Neural cell (in vitro differentiated cells): Measurements from ENCODE around the gene BLOC1S5.

Source experiments
- EP300 ChIP-seq: fragments of 450-650 bp; conservative IDR thresholded peaks from 2 replicates; pipeline ENCODE4 v1.6.1; 2014; ENCODE audit warnings: antibody characterized with exemption, mild to moderate bottlenecking, moderate library complexity; ENCODE audit not compliant: poor library complexity, severe bottlenecking
- EZH2 ChIP-seq: fragments of 200-600, 300-800 bp; shearing (Covaris generic), sonication (generic); IDR thresholded peaks from 2 replicates; pipeline ENCODE4 v1.6.1; 2014; ENCODE audit warnings: antibody characterized with exemption, low read length, borderline replicate concordance, mild to moderate bottlenecking; ENCODE audit not compliant: insufficient read depth, poor library complexity, severe bottlenecking
- MXI1 ChIP-seq: fragments of 450-650 bp; conservative IDR thresholded peaks from 2 replicates; pipeline ENCODE4 v1.6.1; 2014; ENCODE audit warnings: antibody characterized with exemption, mild to moderate bottlenecking; ENCODE audit not compliant: poor library complexity, severe bottlenecking
- POLR2AphosphoS5 ChIP-seq: IDR thresholded peaks from 2 replicates; pipeline ENCODE4 v1.6.1; 2012
- RAD21 ChIP-seq: fragments of 450-650 bp; conservative IDR thresholded peaks from 2 replicates; pipeline ENCODE4 v1.6.1; 2014; ENCODE audit warnings: antibody characterized with exemption, mild to moderate bottlenecking, moderate library complexity
- SMC3 ChIP-seq: fragments of 450-650 bp; conservative IDR thresholded peaks from 2 replicates; pipeline ENCODE4 v1.6.1; 2014; ENCODE audit warnings: antibody characterized with exemption, mild to moderate bottlenecking, moderate library complexity; ENCODE audit not compliant: poor library complexity
- TAF1 ChIP-seq: IDR thresholded peaks from 2 replicates; pipeline ENCODE4 v1.6.1; 2012; ENCODE audit warnings: low read depth
- TF ChIP-seq, protein P1 (sequence below): fragments of 450-650 bp; IDR thresholded peaks from 2 replicates; pipeline ENCODE4 v1.5.1; 2014; ENCODE audit warnings: antibody characterized with exemption, mild to moderate bottlenecking, moderate library complexity; ENCODE audit not compliant: poor library complexity, severe bottlenecking
- TF ChIP-seq, protein P2 (sequence below): IDR thresholded peaks from 2 replicates; pipeline ENCODE4 v1.6.1; 2012; ENCODE audit warnings: borderline replicate concordance

DNA sequence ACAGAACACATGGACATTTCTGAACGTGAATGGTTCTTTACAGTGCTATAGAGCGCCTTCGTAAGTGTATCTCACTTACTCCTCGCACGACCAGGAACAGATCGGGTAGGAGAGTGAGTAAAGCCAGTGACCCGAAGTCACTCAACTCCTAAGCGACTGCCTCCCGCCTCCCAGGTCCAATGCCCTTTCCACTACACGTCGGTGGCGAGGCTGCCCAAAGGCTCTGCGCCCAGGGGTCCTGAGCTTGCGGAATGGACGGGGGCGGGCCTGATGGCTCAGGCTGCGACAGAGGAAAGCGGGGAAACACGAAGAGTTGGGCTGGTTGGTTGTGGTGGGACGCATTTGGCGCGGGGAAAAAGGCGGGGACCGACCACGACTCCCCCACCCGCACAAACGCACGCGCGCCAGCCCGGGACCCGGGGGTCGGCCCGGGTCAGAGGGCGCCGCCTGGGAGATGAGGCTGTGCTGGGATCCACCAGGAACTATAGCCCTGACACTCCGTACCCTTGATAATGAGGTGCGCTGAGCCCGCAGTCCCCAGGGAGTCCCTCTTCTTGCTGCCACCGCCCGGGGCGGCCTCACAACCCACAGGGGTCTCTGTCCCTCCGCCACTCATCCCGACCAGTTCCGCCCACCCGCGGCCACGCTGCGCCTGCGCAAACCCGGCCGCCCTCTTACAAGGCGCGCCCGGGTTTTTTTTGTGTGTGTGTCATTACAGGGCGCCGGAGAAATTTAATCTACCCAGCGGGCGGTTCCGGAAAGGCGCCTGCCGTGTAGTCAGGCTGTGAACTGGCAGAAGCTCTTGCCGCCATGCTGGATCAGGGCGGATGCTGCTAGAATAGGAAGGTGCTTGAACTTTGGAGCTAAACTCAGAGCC is at the start of gene BLOC1S5:
- TF ChIP-seq, protein P1, sequence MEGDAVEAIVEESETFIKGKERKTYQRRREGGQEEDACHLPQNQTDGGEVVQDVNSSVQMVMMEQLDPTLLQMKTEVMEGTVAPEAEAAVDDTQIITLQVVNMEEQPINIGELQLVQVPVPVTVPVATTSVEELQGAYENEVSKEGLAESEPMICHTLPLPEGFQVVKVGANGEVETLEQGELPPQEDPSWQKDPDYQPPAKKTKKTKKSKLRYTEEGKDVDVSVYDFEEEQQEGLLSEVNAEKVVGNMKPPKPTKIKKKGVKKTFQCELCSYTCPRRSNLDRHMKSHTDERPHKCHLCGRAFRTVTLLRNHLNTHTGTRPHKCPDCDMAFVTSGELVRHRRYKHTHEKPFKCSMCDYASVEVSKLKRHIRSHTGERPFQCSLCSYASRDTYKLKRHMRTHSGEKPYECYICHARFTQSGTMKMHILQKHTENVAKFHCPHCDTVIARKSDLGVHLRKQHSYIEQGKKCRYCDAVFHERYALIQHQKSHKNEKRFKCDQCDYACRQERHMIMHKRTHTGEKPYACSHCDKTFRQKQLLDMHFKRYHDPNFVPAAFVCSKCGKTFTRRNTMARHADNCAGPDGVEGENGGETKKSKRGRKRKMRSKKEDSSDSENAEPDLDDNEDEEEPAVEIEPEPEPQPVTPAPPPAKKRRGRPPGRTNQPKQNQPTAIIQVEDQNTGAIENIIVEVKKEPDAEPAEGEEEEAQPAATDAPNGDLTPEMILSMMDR: peak; percentile 50
- peak; percentile 58 for TF ChIP-seq SMC3
- TF ChIP-seq TAF1: no peak
- no peak for TF ChIP-seq EZH2
- TF ChIP-seq POLR2AphosphoS5: peak; percentile 90
- no peak for TF ChIP-seq RAD21
- TF ChIP-seq EP300: peak; percentile 58
- TF ChIP-seq, protein P2, sequence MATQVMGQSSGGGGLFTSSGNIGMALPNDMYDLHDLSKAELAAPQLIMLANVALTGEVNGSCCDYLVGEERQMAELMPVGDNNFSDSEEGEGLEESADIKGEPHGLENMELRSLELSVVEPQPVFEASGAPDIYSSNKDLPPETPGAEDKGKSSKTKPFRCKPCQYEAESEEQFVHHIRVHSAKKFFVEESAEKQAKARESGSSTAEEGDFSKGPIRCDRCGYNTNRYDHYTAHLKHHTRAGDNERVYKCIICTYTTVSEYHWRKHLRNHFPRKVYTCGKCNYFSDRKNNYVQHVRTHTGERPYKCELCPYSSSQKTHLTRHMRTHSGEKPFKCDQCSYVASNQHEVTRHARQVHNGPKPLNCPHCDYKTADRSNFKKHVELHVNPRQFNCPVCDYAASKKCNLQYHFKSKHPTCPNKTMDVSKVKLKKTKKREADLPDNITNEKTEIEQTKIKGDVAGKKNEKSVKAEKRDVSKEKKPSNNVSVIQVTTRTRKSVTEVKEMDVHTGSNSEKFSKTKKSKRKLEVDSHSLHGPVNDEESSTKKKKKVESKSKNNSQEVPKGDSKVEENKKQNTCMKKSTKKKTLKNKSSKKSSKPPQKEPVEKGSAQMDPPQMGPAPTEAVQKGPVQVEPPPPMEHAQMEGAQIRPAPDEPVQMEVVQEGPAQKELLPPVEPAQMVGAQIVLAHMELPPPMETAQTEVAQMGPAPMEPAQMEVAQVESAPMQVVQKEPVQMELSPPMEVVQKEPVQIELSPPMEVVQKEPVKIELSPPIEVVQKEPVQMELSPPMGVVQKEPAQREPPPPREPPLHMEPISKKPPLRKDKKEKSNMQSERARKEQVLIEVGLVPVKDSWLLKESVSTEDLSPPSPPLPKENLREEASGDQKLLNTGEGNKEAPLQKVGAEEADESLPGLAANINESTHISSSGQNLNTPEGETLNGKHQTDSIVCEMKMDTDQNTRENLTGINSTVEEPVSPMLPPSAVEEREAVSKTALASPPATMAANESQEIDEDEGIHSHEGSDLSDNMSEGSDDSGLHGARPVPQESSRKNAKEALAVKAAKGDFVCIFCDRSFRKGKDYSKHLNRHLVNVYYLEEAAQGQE: peak; percentile 62
- peak; percentile 86 for TF ChIP-seq MXI1
